H1 (cell line): ENCODE results near the gene ASIC2. TPM values are rescaled to one million over a fixed set of nuclear protein-coding genes. Genes with fewer than 3 reads are reported as not detected.

ENCODE experiments used
- ASH2L ChIP-seq: fragments of 200-600, 300-600 bp; sonication (generic); IDR thresholded peaks from one replicate; pipeline ENCODE4 v1.7.1; 2017; ENCODE audit warnings: low read length
- POLR2A ChIP-seq, 2 experiments: IDR thresholded peaks; 1 replicate in 1 of 2; 2 replicates in 1 of 2; pipeline ENCODE4 v1.6.1; 2011; ENCODE audit warnings: low read depth in 2 of 2, low read length in 2 of 2, mild to moderate bottlenecking in 2 of 2; ENCODE audit errors: control extremely low read depth in 1 of 2
- POU5F1 ChIP-seq: IDR thresholded peaks from 2 replicates; pipeline ENCODE4 v1.6.1; 2011; ENCODE audit warnings: low read depth, mild to moderate bottlenecking, low read length, moderate library complexity
- SIN3A ChIP-seq, 2 experiments: IDR thresholded peaks in 1 of 2; conservative IDR thresholded peaks in 1 of 2; 2 replicates each; pipeline ENCODE4 v1.6.1; 2011 to 2012; ENCODE audit warnings: low read length in 2 of 2, improper control_type of control experiment in 1 of 2, low read depth in 1 of 2, mild to moderate bottlenecking in 1 of 2
- YY1 ChIP-seq: IDR thresholded peaks from 2 replicates; pipeline ENCODE4 v1.6.1; 2011; ENCODE audit warnings: low read depth, mild to moderate bottlenecking, low read length
- polyA plus RNA-seq, 7 experiments: library from polyadenylated mRNA; depleted of rRNA in 3 of 7; stranded (reverse) in 5 of 7; unstranded in 2 of 7; fragments of >200 nt in 5 of 7; fragments of 200-250 nt in 2 of 7; gene quantifications; 1 replicate in 5 of 7; 2 replicates in 1 of 7; 4 replicates in 1 of 7; pipeline versions ENCODE4 v1.2.1 to v1.2.3, GENCODE V29; 2011 to 2013; ENCODE audit warnings: missing spikeins in 2 of 7, mixed read lengths in 2 of 7
- total RNA-seq: library from RNA; stranded (reverse); fragmentation: NEBNext Ultra II Directional; extraction: Animal tissue kit (Norgen Biotek cat#: 25700); gene quantifications from 2 replicates; pipeline ENCODE4 v1.2.1, GENCODE V29; 2021
- TF ChIP-seq, protein P1 (sequence below), 3 experiments: IDR thresholded peaks; 1 replicate in 2 of 3; 2 replicates in 1 of 3; pipeline versions ENCODE4 v1.5.1 to v1.6.1; 2011; ENCODE audit warnings: low read length in 3 of 3, mild to moderate bottlenecking in 3 of 3, inconsistent platforms in 2 of 3, low read depth in 1 of 3, moderate library complexity in 1 of 3; ENCODE audit not compliant: insufficient read depth in 1 of 3; ENCODE audit errors: control extremely low read depth in 1 of 3
- TF ChIP-seq, protein P2 (sequence below): IDR thresholded peaks from 2 replicates; pipeline ENCODE4 v1.6.1; 2012; ENCODE audit warnings: inconsistent platforms

The ASIC2 gene
- total and polyA plus RNA-seq, 2 of the 8 experiments (the other 6 are each of a cell fraction or from before 2014, with no cell fraction given), result 0.86 to 1.2 TPM

DNA sequence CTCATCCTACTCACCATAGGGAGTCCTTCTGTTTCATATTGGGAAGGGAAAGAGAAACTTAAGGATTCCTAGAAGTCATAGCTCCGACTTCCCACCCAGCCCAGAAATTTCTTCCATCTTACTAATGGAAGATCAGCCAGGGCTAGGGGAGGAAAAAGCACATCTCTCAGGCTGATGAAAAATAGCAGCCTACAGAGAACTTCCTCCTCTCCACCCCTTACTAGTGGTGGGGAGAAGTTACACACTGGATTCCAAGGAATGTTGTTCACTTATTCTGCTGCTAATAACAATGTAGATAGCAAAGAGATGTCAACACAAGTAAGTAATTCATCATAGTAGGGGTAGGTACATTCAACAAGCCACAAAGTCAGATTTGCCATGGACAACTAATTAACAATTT is 207.1 kb downstream of the ASIC2 start (continued):
- TF ChIP-seq, protein P1, sequence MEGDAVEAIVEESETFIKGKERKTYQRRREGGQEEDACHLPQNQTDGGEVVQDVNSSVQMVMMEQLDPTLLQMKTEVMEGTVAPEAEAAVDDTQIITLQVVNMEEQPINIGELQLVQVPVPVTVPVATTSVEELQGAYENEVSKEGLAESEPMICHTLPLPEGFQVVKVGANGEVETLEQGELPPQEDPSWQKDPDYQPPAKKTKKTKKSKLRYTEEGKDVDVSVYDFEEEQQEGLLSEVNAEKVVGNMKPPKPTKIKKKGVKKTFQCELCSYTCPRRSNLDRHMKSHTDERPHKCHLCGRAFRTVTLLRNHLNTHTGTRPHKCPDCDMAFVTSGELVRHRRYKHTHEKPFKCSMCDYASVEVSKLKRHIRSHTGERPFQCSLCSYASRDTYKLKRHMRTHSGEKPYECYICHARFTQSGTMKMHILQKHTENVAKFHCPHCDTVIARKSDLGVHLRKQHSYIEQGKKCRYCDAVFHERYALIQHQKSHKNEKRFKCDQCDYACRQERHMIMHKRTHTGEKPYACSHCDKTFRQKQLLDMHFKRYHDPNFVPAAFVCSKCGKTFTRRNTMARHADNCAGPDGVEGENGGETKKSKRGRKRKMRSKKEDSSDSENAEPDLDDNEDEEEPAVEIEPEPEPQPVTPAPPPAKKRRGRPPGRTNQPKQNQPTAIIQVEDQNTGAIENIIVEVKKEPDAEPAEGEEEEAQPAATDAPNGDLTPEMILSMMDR (IDR thresholded peaks at IDR 0.05; ENCODE audit: control extremely low read depth in 1 of 3, insufficient read depth in 1 of 3, low read depth in 1 of 3, low read length in 3 of 3), result no peak
- TF ChIP-seq POLR2A (IDR thresholded peaks at IDR 0.05; ENCODE audit: control extremely low read depth in 1 of 2, low read depth in 2 of 2, low read length in 2 of 2), result no peak
- TF ChIP-seq POU5F1, result no peak
- TF ChIP-seq, protein P2, sequence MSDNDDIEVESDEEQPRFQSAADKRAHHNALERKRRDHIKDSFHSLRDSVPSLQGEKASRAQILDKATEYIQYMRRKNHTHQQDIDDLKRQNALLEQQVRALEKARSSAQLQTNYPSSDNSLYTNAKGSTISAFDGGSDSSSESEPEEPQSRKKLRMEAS, result no peak
- no peak for TF ChIP-seq YY1
- TF ChIP-seq SIN3A (conservative IDR thresholded peaks at IDR 0.05 in 1 of 2, IDR thresholded peaks at IDR 0.05 in 1 of 2; ENCODE audit: low read depth in 1 of 2, low read length in 2 of 2), result no peak
- TF ChIP-seq ASH2L, result no peak
